Progenitor cell of endocrine pancreas (in vitro differentiated cells): Measurements from ENCODE around the gene TXNRD1. TPM values are rescaled to one million over a fixed set of nuclear protein-coding genes. Genes with fewer than 3 reads are reported as not detected.

ENCODE experiments used
- DNase-seq: peaks from one replicate; pipeline ENCODE4 v3.0.0; 2021; ENCODE audit warnings: low spot score; ENCODE audit not compliant: unreplicated experiment
- H3K27ac Mint-ChIP-seq: 2 replicates; pipeline ENCODE4 v1.8.0; 2021; ENCODE audit warnings: mild to moderate bottlenecking, moderate library complexity, mixed read lengths
- H3K27me3 Mint-ChIP-seq: 2 replicates; pipeline ENCODE4 v1.8.0; 2021; ENCODE audit warnings: mixed read lengths
- H3K36me3 Mint-ChIP-seq: 2 replicates; pipeline ENCODE4 v1.8.0; 2022; ENCODE audit warnings: mixed read lengths; ENCODE audit not compliant: insufficient read depth
- H3K4me1 Mint-ChIP-seq: 2 replicates; pipeline ENCODE4 v1.8.0; 2021; ENCODE audit warnings: low read depth, mixed read lengths
- H3K4me3 Mint-ChIP-seq: 2 replicates; pipeline ENCODE4 v1.8.0; 2021; ENCODE audit warnings: low read depth, mild to moderate bottlenecking, moderate library complexity, mixed read lengths
- H3K9me3 Mint-ChIP-seq: 2 replicates; pipeline ENCODE4 v1.8.0; 2021; ENCODE audit warnings: low read depth, mixed read lengths
- total RNA-seq: library from RNA; stranded (reverse); gene quantifications from 2 replicates; pipeline ENCODE4 v1.2.1, GENCODE V29; 2021
- TF ChIP-seq, protein P1 (sequence below): fragments of 200-600 bp; sonication (generic); IDR thresholded peaks from one replicate; pipeline ENCODE4 v1.5.0; 2021; ENCODE audit warnings: antibody characterized with exemption, mild to moderate bottlenecking; ENCODE audit not compliant: unreplicated experiment

The TXNRD1 gene
- total RNA-seq, 1 donor from 2014 or later: 116 TPM

GRCh38 chr12:104354868-104355570 is 139.4 kb downstream of the TXNRD1 start:
- no peaks in the 10 kb centered on the region for H3K9me3 Mint-ChIP-seq
- H3K36me3 Mint-ChIP-seq: peaks cover 4% of the 10 kb centered on the region
- H3K27ac Mint-ChIP-seq: no peak overlapping the region
- no peak overlapping the region for H3K4me3 Mint-ChIP-seq
- no peaks in the 10 kb centered on the region for H3K27me3 Mint-ChIP-seq
- DNase-seq: no peak
- TF ChIP-seq, protein P1, sequence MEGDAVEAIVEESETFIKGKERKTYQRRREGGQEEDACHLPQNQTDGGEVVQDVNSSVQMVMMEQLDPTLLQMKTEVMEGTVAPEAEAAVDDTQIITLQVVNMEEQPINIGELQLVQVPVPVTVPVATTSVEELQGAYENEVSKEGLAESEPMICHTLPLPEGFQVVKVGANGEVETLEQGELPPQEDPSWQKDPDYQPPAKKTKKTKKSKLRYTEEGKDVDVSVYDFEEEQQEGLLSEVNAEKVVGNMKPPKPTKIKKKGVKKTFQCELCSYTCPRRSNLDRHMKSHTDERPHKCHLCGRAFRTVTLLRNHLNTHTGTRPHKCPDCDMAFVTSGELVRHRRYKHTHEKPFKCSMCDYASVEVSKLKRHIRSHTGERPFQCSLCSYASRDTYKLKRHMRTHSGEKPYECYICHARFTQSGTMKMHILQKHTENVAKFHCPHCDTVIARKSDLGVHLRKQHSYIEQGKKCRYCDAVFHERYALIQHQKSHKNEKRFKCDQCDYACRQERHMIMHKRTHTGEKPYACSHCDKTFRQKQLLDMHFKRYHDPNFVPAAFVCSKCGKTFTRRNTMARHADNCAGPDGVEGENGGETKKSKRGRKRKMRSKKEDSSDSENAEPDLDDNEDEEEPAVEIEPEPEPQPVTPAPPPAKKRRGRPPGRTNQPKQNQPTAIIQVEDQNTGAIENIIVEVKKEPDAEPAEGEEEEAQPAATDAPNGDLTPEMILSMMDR: no peak
- no peaks in the 10 kb centered on the region for H3K4me1 Mint-ChIP-seq

DNA sequence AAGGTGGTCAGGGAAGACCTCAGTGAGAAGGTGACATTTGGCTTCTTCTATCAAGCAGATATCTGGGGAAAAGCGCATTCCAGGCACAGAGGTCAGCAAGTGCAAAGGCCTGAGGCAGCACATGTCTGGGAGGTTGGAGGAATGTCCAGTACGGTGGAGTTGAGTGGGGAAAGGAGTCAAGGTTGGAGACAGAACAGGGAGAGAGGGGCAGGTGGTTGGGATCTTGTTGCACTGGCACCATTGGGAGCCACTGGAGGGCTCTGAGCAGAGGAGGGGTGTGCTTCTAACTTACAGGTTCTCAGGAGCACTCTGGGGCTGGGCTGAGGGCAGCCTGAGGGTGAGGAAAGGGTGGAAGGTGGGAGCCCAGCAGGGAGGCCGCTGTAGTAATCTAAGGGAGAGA is 140.1 kb downstream of the TXNRD1 start:
- Mint-ChIP-seq H3K9me3 (peaks cover 2% of the 10 kb centered on the region), H3K36me3 (peaks cover 4% of the 10 kb centered on the region), H3K4me1 (no peaks in the 10 kb centered on the region), H3K27ac (no peak overlapping the region), H3K27me3 (no peaks in the 10 kb centered on the region), H3K4me3 (no peak overlapping the region)
- TF ChIP-seq, protein P1: no peak
- DNase-seq: no peak

GRCh38 chr12:104356231-104357115 is 140.9 kb downstream of the TXNRD1 start:
- TF ChIP-seq, protein P1: no peak
- no peaks in the 10 kb centered on the region for H3K4me1 Mint-ChIP-seq
- H3K27ac Mint-ChIP-seq: peak overlapping the region; percentile 10
- DNase-seq: no peak
- peaks cover 4% of the 10 kb centered on the region for H3K9me3 Mint-ChIP-seq
- H3K4me3 Mint-ChIP-seq: no peak overlapping the region
- H3K36me3 Mint-ChIP-seq: no peaks in the 10 kb centered on the region
- H3K27me3 Mint-ChIP-seq: no peaks in the 10 kb centered on the region

DNA sequence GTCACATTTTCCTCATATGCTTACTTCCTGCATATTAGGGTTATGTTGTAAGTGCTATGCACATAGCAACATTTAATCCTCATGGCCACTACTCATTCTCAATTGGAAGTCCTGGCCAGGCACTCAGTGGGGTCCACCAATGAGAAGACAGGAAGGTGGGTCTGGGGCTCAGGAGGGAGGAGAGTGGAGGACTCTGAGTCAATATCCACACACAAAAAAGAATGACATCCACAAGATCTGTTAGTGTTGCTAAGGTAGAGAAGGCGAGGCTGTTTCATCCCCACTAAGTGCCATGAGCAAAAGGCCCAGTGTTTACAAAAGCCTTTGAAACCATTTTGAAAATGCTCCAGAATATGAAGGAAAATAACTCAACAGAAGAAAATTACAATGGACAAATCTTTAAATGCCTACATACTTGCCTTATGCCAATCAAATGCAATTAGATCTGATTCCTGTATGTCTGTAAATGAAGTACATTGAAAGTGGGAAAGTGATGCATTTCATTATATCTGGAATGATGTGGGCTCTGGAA is 141.9 kb downstream of the TXNRD1 start:
- no peak for DNase-seq
- Mint-ChIP-seq H3K4me3 (no peak overlapping the region), H3K9me3 (peaks cover 4% of the 10 kb centered on the region), H3K4me1 (no peaks in the 10 kb centered on the region), H3K36me3 (no peaks in the 10 kb centered on the region), H3K27ac (no peak overlapping the region), H3K27me3 (no peaks in the 10 kb centered on the region)
- TF ChIP-seq, protein P1: no peak

- TF ChIP-seq, protein P1: peak; percentile 76
- H3K4me1 Mint-ChIP-seq: no peaks in the 10 kb centered on the region
- H3K36me3 Mint-ChIP-seq: no peaks in the 10 kb centered on the region
- H3K27ac Mint-ChIP-seq: no peak overlapping the region
- H3K4me3 Mint-ChIP-seq: no peak overlapping the region
- DNase-seq: peak; percentile 22
- no peaks in the 10 kb centered on the region for H3K27me3 Mint-ChIP-seq
- peaks cover 4% of the 10 kb centered on the region for H3K9me3 Mint-ChIP-seq
These were observed 142.9 kb downstream of the TXNRD1 start for GRCh38 chr12:104358353-104359003.
